NCI-H526 treated with DMSO at 0.1 percent for 48 hours (cell line): Measurements from ENCODE around the gene RREB1.

Source experiments
- DNase-seq: peaks from one replicate; lab custom pipeline; 2025; lab: John Stamatoyannopoulos, UW

RREB1 gene

DNA sequence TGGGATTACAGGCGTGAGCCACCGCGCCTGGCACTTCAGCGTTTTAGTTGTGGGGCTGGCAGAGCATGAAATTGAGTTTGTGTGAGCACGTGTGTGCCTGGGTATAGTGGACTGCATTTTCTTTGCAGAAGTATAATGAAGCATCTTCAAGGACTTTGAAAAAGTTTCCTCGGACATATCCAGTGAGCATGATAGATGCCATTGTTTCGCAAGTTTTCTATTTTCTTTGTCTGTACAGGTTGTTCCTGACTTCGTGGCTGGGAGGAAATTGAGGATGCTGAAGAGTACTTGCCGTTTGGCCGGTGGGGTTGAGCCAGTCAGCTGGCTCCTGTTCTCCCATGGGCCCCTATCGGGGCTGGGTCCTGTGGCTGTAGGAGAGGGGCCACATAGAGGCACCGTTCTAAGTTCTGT lies 55.9 kb downstream of the RREB1 start:
- no peak for DNase-seq

DNA sequence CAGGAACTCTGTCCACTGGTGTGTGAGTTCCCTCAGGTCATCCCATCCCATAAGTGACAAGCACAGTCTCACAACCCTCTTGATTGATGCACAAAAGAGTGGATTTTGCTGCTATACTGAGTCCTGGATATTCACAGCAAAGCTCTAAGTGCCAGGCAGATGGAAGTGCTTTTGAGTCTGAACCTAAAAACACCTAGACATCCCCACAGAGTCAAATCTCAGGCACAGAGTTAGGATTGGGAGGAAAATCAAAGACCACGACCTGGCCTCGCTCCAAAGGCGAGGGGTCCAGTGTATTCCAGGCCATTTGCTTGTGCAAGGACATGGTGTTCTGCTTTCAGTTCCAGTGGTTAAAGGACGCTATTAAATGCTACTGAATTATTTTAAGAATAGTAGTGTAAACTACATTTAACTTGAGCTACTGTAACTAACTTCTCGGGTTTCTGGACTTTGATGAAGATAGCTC lies 56.8 kb downstream of the RREB1 start:
- no peak for DNase-seq

DNA sequence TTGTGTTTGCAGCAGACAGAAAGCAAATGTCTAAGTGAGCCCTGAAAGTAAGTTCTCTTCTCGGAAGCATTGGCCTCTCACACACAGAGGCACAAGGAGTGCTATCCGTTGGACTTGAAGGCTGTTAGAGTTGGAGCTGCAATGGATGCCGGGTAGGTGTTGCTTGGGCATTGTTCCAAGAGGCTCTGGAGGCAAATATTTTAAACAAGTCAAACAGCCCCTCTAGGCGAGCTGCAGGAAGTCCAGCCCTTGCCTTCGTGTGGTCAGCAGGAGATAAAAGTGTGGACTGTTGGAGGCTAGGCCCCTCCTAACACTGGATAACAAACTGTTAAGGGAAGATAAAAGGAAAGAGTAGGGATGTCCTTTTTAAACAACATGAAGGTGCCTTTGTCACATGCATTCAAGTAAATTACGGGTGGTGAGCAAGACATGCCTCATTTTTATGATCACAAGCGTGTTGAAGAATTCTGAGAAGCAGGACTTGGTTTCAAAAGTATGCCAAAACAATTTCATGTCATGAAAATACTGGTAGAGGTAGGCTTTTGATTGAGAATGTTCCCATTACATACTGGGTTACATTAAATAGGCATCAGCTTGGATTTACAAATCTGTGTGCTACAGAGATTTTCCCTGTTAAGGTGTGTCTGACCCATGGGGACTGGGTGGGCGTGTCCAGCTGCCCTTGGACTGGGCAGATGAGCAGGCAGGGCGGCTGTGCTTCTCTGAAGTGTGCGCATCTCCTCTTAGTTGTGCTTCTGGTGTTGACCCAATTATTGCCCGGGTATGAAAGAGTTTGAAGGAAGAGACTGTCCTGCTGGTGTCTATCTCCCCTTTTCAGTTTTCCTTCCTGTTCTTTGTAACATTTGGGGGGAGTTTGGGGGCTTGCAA lies 57.5 kb downstream of the RREB1 start:
- DNase-seq = no peak

DNA sequence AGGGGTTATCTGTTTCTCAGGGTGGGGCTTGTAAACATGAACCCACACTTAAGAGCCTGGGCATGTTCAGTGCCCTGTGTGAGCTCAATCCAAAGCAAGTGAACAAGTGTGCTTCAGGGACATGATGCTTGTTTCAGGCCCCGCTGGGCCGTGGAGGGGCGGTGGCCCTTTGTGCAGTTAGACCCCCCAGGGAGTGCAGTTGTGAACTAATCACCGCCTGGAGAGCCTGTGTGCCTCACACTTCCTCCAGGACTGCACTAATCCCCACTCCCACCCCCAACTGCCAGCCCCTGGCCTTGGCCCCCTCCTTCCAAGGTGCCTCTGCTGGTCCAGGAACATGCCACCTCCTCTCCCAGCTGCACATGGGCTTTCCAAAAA lies 58.1 kb downstream of the RREB1 start:
- no peak for DNase-seq

DNA sequence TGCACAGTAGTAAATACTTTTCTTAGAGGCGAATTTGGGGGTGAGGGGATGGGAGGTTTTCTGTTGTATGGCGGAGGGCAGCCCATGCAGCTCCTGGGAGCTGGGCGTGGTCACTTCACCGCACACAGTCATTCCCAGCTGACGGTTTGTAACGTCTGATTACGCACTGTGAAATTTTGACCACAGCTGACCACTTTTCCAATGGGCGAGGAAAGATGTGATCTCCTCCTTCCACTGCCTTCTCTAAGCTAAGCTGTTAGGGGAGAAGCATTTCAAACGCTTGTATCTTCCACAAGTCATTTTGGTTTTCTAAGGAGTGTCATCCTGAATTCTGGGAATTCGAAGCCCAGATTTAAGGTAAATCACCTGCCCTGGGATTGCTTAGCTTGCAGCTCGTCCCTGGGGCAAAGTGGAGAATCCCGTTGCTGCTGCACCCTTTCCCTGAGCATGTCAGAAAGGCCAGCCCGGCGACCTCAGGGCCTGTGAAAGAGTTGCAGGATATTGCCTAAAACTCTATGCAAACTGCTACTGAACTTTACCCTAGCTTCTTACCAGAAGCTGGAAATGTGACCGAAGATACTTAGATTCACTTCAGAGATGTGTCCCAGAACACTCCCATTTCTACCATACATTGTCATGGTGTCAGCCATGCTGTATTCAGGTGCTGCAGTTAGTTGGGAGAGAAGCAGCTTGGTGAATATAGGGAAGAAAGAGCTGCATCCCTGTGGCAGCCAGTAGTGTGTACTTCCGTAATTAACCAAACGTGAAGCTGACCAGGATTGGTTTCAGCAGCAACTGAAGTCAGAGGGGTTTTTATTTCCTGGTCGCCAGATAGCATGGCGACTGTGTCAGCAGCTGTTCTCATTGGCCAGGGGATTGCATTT lies 58.9 kb downstream of the RREB1 start:
- DNase-seq = no peak

DNA sequence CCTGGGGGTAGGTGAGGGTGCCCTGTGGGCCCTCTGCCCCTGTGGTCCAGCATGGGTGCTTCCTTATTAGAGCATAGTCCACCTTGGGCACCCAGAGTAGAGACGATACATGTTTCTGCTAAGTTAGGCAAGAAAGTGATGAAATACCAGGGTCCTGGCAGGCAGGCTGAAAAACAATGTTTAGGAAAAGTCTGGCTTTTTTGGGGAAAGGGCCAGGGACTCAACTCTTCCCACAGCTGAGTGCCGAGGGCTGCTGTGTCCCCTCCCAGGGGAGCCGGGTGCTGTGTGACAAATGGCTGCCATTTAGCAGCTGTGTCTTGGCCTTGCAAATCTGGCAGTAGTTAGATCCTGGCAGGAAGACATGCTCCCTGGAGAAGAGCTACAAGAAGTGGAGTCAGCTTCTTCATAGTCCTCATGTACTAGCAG lies 61.5 kb downstream of the RREB1 start:
- no peak for DNase-seq

DNA sequence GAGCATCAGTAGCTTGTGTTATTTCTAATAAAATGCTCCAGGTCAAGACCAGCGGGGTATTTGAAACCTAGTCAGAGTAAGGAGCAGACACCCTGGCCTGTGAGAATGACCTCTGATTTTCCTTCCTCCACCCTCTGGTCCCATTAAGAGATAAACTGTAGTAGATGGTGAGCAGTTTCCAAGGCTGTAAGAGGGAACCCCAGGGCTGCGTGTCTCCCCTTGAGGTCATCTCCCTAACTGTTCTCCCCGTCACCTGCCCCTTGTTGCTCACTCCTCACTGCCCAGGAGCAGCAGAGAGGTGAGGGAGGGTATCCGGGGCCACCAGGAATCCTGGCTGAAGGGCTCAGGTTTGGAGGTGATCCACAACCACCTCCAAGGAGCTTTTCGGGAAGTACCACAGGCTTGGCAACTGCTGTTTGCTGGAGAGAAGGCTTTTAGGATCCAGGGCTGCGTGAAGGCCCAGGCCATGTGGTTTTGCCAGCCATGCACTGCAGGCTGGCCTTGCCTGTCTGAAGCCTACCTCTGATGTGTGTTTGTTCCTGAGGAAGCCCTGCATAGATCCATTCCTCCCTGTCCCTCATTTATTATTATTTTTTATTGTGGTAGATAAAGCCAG lies 62.5 kb downstream of the RREB1 start:
- no peak for DNase-seq

DNA sequence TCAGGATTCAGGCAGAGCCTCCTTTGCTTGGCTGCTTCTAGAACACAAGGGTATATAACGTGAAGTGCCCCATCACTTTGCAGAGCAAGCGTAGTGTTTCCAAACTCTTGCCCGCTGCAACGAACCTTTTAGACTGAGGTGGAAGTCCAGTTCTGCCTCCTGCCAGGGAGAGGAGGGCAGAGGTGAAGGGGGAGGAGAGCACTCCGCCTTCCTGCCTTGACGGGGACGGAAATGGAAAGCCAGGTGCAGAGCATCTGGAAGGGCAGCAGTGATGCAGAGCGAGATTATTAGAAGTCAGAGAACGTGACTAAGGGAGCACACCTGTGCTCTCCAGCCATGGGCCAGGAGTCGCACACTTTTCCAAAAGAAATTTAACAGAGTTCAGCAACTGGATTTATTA lies 63.4 kb downstream of the RREB1 start:
- DNase-seq = no peak

DNA sequence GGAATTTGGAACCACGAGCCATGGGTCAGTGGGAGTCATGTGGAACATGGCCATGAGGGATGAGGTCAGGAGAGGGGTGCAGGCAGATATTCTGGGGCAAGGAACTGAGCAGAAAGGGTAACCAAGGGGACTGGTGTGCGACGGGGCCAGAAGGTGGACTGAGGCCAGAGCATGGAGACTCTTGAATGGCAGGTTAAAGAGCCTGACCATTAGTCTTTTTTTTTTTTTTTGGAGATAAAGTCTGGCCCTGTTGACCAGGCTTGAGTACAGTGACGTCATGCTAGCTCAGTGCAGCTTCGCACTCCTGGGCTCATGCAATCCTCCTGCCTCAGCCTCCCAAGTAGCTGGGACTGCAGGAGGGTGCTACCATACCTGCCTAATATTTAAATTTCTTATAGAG lies 64.0 kb downstream of the RREB1 start:
- no peak for DNase-seq

DNA sequence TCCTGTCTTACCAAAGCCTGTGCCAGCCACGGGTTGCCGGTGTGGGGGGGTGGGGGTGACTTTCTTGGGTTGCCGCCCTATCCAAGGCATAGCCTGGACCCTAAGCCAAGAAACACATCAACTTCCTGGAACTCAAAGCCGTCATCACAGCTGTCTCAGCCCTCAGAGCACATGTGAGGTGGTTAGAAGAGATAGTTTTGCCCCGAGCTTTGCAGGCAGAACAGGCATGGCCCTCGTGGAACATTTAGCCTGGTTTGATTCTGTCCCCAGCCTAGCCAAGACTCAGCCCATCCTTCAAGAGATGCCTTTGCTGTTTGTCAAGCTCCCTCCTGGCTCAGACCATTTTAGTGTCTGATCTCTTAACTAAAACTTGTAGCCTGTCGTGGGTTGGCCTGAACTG lies 64.9 kb downstream of the RREB1 start:
- no peak for DNase-seq

DNA sequence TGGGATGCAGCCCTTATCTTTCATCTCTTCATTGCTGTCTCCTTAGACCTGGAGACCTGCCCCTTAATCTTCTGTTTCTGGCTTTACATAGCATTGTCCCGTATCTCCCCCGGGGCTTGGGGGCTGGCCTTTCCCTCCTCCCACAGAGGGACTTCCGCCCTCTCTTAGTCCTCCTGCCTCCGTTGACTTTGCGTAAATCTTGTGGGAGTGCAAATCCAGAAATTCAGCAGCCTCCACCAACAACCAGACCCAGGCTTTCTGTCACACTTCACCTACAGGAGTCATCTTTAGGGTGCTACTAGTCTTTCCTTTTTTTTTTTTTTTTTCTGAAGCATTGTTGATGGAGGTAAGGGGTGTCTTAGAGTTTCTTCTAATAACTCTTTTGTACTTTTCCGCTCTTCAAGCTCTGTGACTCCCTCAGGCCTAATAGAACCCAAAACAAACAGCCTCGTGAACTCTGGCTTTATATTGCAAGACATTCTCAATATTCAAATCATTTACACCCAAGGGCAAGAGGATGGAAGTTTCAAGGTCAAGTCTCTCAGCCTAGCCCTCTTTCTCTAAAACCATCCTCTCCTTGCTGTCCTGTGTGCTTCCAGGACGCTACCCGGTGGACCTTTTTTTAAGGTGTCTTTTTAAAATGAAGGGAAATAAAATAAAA lies 66.2 kb downstream of the RREB1 start:
- no peak for DNase-seq

DNA sequence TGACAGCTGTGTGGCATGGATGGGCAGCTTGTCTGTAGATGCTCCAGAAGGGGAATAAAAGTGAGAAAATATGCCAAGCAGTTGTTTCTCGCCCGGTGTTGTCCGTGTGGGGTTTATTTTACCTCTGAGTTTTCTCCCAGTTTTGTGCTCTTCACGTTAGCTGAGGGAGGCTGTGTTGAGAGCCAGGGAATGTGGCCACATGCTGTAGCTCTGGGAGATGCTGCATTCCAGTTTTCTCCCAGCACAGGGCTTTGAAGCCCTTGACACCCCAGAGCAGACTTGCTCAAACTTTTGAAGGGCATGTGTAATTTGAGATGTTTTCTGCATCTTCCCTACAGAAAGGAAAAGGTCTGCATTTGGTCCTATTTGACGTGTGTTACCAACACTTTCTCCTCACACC lies 67.7 kb downstream of the RREB1 start:
- DNase-seq = no peak

DNA sequence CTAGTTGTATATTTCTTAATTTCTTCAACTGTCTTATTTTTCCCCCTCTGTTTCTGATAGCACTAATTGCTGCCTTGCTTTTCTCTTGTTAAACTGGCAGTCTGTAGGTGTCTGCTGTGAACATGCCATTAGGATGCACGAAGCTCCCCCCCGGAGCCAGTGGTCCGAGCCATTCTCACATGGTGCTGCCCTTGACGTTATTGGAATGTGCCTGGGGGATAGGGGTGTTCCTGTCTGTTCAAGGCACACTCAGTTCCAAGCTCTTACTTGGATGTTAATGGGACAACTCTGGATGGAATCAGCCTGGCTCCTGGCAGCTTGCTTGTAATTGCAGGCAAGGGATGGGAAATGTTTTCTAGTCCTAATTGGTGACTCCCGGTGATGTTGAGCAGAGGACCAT lies 68.4 kb downstream of the RREB1 start:
- DNase-seq = no peak

DNA sequence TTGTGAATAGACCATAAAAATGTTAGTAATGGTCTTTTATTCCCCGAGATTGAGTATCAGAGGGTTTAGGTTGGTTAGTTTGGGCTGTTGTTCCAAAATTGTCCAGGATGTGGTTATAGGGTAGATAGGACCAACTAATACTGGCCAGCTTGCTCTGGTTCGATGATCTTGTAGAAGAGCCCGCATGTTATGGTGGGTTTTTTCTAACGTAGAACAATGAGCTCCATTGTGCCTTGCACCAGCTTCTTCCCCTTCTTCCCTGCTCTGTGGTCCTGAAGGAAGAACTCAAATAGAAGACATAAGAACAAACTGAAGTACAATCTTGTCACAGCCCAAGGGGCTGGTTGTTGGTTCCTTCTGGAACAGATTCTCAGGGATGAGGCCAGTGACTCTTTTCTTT lies 70.5 kb downstream of the RREB1 start:
- no peak for DNase-seq

DNA sequence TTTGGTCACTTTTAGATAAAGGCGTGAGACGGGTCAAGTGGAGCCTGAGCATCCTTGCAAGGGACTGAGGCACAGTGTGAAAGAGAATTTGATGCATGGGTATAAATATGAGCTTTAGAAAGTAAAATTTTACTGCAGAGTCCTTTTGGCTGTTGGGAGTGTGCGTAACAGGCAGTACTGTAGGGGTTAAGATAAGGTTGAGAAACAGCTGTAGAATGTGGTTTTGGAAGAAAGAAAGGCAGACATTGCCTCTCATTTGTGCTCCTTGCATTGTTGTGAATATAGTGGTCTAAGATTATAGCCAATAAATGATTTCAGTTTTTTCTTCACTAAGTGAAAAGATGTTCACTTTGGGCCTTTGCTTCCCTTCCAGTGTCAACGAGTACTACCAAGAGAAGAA lies 73.0 kb downstream of the RREB1 start:
- no peak for DNase-seq

DNA sequence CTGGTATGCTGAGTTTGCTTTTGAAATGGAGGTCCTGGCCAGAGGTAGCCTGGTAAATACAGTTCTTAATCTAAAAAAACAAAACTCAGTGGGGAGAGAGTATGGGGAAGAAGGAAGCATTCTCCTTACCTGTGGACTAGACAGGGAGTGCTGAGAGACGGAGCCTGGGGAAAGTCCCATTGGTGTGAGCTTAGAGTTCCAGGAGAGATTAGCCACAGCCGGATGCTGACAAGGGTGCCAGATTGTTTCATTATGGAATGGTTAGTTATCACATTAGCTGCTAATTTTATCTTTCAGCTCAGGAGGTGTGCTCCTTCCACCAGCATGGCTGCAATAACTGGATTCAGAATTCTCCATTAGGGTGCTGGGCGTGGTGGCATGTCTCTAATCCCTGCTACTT lies 75.9 kb downstream of the RREB1 start:
- no peak for DNase-seq

DNA sequence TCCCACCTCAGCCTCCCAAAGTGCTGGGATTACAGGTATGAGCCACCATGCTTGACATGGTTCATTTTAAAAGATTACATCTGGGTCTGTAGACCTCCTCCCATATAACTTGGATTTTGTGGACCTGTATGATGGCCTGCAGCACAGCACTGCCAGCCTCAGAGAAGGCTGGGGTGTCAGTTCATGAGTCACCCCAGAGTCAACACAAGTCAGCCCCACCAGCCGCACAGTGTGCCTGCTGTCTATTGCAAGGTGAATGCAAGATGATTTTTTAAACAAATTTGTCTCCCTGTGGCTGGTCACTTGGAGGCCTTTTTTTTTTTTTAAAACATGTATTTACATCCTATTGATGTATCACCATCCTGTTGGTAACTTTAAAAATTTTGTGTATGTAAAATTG lies 76.7 kb downstream of the RREB1 start:
- no peak for DNase-seq

DNA sequence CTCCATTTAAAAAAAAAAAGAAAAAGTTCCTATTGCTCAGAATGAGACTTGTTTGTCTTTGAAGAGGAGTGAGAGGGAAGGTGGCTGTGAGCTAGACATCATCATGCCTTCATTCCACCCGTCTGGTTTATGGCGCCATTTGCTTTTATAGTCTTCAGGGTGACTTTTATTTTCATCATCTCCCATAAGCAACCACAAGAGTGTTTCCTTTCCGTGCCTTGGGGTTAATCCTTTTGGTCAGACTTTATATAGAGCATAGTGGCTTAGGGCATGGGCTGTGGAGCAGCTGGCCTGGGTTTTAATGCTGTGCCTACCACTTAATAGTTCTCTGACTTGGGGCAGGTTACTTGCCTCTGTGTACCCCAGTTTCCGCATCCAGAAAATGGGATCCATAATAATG lies 77.8 kb downstream of the RREB1 start:
- DNase-seq = no peak

DNA sequence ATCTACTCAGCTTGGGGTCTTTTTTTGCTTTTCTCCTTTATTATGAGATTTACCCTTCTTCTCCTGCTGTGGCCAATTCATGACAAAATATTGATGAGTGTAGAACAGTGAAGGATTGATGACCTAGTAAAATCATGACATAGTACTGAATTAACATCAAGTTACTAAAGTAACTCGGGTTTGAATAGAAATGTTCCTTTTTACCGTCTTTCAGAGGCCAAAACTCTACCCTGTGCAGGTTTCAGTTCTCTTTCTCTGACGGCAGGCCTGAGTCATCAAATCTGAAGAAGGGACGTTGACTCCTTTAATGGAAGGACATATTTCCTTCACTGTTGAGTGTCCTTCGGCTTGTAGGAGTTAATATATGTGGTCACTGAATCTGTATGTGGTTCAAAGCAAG lies 80.7 kb downstream of the RREB1 start:
- no peak for DNase-seq

DNA sequence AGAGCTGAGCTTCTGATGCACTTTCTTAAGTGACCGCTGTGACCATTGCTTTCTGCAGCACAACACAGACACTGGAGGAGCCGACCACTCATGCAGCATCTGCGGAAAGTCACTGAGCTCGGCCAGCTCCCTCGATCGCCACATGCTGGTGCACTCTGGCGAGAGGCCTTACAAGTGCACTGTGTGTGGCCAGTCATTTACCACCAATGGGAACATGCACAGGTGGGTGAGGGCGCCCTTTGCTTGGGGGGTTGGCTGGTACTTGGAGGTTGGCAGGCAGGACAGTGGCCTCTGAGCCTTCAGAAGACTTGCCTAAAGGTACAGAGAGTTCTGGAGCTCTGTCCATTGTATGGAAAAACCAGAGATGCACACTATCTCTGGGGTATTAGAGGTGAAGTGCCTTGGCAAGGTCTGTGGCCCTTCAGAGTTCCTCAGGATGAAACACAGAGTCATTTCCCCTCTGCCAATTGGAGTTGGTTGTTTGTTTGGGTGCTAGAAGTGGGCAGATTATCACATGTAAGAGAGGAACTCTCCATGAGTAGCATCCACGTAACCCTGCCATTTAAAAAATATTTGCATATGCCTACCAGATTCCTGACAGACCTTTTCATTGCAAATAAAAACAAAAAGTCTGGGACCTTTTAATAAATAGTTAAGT lies 81.5 kb downstream of the RREB1 start:
- no peak for DNase-seq

DNA sequence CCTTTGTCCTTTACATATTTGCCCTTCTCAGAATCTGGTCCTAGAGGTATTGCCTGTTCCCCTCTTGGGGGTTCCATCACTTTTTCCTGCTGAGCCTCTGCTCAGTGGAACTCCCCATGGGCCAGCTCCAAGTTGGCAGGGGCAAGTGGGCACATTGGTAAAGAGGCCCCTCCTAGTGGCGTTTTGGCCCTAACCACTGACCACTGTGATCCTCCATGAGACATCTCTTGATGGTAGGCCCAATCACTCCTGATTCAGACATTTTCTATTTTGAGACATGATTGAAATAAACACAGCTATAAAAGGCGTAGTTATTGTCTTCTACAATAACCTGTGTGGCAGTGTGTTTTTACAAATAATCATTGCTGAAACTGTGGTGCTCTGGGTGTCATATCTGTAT lies 83.0 kb downstream of the RREB1 start:
- no peak for DNase-seq

DNA sequence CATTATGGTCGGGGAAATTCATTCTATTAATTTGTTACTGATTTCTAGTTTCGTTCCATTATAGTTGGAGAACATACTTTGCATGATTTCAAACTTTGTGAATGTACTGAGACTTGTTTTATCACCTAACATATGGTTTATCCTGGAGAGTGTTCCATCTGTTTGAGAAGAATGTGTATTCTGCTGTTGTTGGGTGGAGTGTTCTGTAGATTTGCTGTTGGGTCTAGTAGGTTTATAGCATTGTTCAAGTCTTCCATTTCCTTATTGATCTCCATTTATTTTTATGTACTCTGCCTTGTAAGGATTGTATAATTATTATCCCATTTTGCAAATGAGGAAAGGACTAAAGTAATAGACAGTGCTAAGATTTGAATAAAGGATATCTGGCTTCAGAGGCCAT lies 85.4 kb downstream of the RREB1 start:
- no peak for DNase-seq
